ENCODE data around the gene ENPP1.
A peak's percentile ranks its signal among the peaks of the same experiment; 100 is the strongest.
"Not testable (repeated sequence)": the region's sequence is repeated elsewhere in the genome, so short reads cannot be mapped to it uniquely, and the experiment has no call there.

ENPP1 gene

DNA sequence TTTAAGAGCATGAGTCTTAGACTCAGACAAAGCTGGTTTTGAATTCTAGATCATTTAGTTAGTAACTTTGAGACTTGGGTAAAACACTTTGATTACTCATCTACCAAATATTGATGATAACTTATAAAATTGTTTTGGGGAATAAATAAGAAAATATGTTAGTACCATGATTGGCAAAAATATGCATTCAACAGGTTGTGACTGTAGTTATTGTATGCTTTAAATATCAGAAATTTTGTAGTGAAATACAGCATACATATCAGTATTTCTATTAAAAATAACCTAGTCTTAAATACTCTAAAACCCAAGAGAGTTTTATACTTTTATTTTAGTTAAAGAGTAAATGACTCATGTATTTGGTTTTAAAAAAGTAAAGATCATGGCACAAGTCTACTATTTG is 68.7 kb downstream of the ENPP1 start:
- DNase-seq (ENCODE audit: low spot score): no peak

DNA sequence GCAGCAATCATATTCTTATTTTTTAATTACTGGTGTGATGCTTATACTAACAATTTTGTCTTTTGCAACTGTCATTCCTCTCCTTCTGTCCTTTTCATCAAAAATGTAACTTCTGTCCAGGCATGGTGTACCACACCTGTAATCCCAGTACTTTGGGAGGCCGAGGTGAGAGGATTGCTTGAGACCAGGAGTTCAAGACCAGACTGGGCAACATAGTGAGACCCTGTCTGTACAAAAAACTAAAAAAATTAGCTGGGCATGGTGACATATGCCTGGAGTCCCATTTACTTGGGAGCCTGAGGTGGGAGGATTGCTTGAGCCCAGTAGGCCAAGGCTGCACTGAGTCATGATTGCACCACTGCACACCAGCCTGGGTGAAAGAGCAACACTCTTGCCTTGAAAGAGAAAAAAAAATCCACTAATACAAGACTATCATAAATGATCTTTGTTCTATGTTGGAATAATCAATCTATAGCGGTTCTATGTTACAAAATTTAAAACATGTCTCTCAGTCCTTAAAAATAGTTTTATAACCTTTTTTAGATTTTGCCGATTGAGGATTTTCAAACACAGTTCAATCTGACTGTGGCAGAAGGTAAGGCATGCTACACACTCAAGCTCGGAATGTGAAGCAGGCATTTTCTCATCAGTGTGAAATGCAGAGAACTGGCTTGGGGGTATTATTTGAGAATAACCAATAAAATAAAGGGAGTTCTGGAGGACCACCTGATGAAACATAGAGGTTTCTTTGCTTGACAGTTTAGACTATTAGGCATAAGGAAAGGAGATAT is 70.4 kb downstream of the ENPP1 start:
- DNase-seq (ENCODE audit: low spot score): no peak

DNA sequence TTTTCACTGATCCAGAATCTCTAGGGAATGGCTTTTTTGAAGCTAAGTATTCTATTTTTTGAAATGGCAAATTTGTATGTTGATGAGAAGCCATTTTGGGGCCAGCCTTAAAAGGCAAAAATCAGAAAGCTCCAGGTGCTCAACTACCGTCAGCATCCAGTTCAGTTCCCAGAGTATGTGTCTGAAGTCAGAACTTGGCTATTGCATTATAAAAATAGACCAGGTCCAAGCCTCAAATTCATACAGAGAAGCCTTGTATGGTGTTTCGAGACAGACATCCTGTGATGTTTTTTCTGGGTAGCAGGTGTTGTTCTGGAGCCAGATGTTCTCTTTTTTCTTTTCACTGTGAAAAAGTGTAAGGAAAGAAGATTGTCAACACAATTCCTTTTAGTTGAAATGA is 75.2 kb downstream of the ENPP1 start:
- DNase-seq (ENCODE audit: low spot score): no peak

GRCh38 chr6:131885237-131885636 is 77.4 kb downstream of the ENPP1 start:
- no peak for DNase-seq (ENCODE audit: low spot score)

- no peak for DNase-seq (ENCODE audit: low spot score)
Measured at GRCh38 chr6:131886517-131886916, 78.7 kb downstream of the ENPP1 start.

GRCh38 chr6:131890091-131890490 is 82.3 kb downstream of the ENPP1 start:
- DNase-seq (ENCODE audit: low spot score): no peak

- no peak for DNase-seq (ENCODE audit: low spot score)
Measured at GRCh38 chr6:131893198-131893597, 85.4 kb downstream of the ENPP1 start.

DNA sequence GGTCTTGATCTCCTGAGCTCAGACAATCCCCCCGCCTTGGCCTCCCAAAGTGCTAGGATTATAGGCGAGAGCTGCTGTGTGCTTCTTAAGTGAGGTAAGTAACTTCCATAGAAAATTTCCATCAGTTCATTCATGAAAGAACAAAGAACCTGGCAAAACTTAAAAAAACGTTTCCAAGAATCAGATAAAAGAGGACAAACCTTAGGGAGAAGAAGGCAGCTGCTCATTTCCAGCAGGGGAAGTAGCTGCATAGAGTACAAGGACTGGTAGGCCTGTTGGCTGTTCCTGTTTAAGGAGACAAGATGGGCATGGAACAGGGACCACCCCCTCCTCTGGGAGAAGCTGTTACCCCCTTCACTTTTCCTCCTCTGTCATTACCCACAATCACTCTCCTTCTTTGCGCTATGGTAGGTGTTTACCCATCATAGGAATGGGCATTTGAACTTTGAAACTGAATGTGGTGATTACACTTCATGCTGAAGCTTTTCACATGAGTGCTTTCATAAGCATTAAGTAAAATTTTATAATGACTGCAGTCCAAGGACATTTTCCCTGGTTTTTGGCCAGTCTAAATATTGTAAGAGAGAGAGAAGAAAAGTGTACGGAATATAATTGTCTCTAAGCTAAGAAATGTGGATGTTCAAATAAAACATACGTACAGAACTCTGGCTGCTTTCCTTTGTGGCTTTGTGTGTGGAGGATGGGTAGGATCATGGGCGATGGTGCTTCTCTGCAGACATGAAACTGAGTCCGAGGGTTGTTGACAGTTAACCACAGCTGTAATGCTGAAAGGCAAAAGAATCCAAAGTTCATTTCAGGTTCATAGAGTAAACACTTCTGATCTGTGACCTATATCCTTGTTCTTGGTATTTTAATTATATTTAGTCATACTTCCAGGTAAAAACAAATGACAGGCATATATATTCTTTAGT is 86.9 kb downstream of the ENPP1 start:
- no peak for DNase-seq (ENCODE audit: low spot score)

DNA sequence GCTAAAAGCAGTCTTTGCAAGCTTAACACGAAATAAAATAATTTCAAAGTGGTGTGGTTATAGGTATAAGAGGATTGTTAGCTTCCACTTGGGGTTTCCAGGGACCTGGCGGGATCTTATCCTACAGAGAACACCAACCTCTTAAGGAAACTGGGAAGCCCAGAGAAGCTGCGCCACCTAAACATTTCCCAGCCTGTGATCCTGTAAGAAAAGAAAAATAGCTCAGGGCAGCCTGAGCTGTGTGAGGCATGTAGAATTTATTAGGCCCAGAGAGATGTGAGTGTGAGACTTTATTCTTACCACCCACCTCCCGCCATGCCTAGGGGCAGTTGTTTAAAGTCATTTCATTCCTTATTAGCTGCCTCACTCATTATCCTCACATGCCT is 89.2 kb downstream of the ENPP1 start:
- no peak for DNase-seq (ENCODE audit: low spot score)

DNA sequence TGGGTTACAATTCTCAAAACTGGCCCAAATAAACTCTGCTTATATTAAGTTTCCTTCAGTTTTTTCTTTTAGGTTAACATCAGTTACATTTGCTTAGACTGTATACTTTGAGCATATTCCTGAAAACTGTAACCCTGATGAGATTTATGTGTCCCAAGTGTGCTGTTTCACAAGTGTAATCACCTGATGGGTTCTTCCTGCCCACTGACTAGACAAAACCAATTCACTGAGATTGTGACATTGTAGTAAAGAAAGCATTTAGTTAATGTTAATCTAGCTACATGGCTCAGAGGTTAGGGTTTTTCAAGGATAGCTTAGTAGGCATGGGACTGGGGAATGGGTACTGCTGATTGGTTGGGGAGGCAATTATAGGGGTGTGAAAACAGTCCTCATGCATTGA is 89.8 kb downstream of the ENPP1 start:
- no peak for DNase-seq (ENCODE audit: low spot score)

DNA sequence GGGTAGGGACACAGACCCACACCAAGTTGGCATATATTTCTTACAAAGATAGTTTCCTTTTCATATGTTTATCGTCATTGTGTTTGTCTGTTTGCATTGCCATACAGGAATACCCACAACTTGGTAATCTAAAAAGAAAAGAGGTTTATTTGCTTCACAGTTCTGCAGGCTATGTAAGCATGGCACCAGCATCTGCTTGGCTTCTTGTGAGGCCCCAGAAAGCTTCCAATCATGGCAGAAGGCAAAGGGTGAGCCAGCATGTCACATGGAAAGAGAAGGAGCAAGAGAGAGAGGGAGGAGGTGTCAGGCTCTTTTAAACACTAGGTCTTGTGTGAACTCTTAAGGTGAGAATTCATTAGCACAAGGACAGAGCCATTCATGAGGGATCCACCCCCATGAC is 90.9 kb downstream of the ENPP1 start:
- DNase-seq (ENCODE audit: low spot score): no peak

DNA sequence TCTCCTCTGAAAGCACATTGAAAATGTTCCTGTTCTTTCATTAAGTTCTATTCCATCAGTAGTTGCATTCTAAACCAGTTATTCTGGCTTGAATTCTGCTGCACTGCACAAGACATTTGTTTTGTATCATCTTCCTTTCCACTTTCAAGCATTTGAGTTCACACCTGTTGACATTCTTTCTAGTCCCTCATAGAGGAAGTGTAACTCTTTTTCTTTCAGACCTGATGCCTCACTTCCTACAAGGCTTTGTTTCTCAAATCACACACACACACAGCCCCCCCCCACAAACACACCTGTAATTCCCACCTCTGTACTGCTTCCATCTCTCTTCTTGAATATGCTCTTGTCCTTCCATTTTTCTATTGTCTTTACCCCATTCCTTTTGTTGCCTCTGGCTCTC is 92.4 kb downstream of the ENPP1 start:
- DNase-seq (ENCODE audit: low spot score): no peak

DNA sequence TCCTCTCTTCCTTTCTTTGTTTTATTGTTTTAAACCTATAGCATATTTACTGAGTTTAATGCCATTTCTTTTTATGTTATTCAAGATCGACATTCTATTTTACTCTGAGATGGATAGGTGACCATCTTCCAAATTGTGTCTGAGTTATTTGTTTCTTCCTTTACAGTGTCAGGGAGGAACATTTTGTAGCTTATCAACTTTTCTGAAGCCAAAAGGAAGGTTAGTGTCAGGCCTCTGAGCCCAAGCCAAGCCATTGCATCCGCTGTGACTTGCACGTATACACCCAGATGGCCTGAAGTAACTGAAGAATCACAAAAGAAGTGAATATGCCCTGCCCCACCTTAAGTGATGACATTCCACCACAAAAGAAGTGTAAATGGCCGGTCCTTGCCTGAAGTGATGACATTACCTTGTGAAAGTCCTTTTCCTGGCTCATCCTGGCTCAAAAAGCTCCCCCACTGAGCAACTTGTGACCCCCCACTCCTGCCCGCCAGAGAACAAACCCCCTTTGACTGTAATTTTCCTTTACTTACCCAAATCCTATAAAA is 93.6 kb downstream of the ENPP1 start:
- not testable (repeated sequence) for DNase-seq (ENCODE audit: low spot score)

DNA sequence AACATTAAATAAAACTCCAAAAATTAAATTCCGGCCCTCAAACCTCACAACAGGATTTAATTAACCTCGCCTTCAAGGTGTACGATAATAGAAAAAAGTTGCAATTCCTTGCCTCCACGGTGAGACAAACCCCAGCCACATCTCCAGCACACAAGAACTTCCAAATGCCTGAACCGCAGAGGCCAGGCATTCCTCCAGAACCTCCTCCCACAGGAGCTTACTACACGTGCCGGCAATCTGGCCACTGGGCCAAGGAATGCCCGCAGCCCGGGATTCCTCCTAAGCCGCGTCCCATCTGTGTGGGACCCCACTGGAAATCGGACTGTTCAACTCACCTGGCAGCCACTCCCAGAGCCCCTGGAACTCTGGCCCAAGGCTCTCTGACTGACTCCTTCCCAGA is 95.9 kb downstream of the ENPP1 start:
- not testable (repeated sequence) for DNase-seq (ENCODE audit: low spot score)

GRCh38 chr6:131908787-131909186 is 101.0 kb downstream of the ENPP1 start:
- not testable (repeated sequence) for DNase-seq (ENCODE audit: low spot score)

DNA sequence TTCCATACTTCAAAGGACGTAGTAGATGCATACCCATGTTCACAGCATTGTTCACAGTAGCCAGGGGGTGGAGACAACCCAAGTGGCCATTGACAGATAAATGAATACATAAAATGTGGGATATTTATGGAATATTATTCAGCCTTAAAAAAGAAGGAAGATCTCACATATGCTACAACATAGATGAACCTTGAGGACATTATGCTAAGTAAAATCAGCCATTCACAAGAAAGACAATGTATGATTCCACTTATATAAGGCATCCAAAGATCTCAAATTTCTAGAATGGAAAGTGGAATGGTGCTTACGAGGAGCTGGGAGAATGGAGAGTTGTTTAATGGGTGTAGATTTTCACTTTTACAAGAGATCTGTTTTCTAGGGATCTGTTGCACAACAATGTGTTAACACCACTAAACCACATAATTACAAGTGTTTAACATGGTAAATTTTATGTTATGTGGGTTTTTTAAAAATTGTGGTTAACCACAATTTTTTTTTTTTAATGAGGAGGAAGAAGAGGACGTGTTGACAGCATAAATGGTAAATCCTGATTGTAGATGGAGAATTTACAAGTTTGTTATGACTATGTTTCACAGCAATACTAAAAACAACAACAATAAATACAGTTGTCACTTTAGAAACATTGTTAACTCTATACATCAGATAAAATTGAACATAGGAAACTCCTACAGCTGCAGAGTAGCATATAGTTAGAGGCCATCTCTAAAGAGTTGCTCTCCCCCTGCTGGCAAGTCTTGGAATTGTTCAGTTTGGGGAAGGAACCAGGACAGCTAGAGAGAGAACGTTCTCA is 101.8 kb downstream of the ENPP1 start:
- peak; percentile 64 for DNase-seq (ENCODE audit: low spot score)

- no peak for DNase-seq (ENCODE audit: low spot score)
Measured at GRCh38 chr6:131910219-131910589, 102.4 kb downstream of the ENPP1 start.

DNA sequence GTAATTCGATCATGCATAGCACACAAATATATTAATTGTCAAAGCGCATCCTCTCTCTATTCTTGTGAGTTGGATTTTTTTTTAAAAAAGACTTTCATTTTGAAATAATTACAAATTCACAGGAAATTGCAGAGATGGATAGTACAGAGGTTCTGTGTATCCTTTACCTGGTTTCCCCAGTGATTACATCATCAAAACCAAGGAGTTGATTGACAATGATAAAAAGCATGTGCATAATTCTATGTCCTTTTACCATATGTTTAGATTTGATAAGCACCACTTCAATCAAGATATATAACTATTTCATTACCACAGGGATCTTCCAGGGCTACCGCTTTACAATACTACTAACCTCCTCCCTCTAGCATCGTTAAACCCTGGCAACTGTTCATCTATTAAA is 103.1 kb downstream of the ENPP1 start:
- DNase-seq (ENCODE audit: low spot score): no peak

- no peak for DNase-seq (ENCODE audit: low spot score)
Measured at GRCh38 chr6:131911951-131912350, 104.1 kb downstream of the ENPP1 start.

GRCh38 chr6:131914234-131914633 is 106.4 kb downstream of the ENPP1 start:
- DNase-seq (ENCODE audit: low spot score): peak; percentile 32

- peak; percentile 77 for DNase-seq (ENCODE audit: low spot score)
Measured at GRCh38 chr6:131914967-131915751, 107.3 kb downstream of the ENPP1 start.

Data from RKO (cell line).